Measurements from ENCODE around the gene MRGPRF. TPM values are rescaled to one million over a fixed set of nuclear protein-coding genes. Genes with fewer than 3 reads are reported as not detected.

The MRGPRF gene
- polyA plus RNA-seq, 2 of the 4 experiments (the other 2 are of a cell fraction), result 0.04 TPM; not detected in 1

- ChIA-PET POLR2A (no interaction called here), CTCF (interaction anchor here (0.6 to 2.1 kb wide), 4 partner anchors 21 to 109 kb away, joined by 3 to 6 read pairs (median 3); no protein-coding TSS in a partner anchor)
- no peaks in the 10 kb centered on the region for H3K4me1 ChIP-seq
- no peak within 1 kb of the TSS for H3K27ac ChIP-seq
- TF ChIP-seq RAD21 (conservative IDR thresholded peaks at IDR 0.05 in 1 of 2, IDR thresholded peaks at IDR 0.05 in 1 of 2), result no peak
- no peak for TF ChIP-seq MYC (IDR thresholded peaks at IDR 0.05; ENCODE audit: borderline replicate concordance, low read length)
- TF ChIP-seq HDAC2 (IDR thresholded peaks at IDR 0.05), result no peak
- TF ChIP-seq EHMT2 (IDR thresholded peaks at IDR 0.05; ENCODE audit: low read depth), result no peak
- no peak for TF ChIP-seq KDM1A (IDR thresholded peaks at IDR 0.05; ENCODE audit: low read depth)
- no peak for TF ChIP-seq PHF8 (IDR thresholded peaks at IDR 0.05; ENCODE audit: borderline replicate concordance, low read depth)
- TF ChIP-seq ZC3H11A (IDR thresholded peaks at IDR 0.05), result no peak
- TF ChIP-seq RNF2 (IDR thresholded peaks at IDR 0.05; ENCODE audit: borderline replicate concordance, low read depth), result no peak
- no peak for TF ChIP-seq BHLHE40 (IDR thresholded peaks at IDR 0.05; ENCODE audit: low read depth, low read length)
- TF ChIP-seq ZSCAN20 (CRISPR knock-in tag; IDR thresholded peaks at IDR 0.05), result no peak
- no peak for TF ChIP-seq RARB (CRISPR knock-in tag; IDR thresholded peaks at IDR 0.05)
- no peak for ATAC-seq
- 50% methylated on average over 8 of the region's 8 CpGs for WGBS (ENCODE audit: missing lambda C conversion rate)
- no peak for DNase-seq (ENCODE audit: low read depth in 1 of 2, low spot score in 1 of 2)
- H3K4me2 ChIP-seq, result no peak within 1 kb of the TSS
- FAIRE-seq, result no peak
- no peak within 1 kb of the TSS for H3K4me3 ChIP-seq
- H3K9me3 ChIP-seq, result peaks cover 20% of the 10 kb centered on the region; the same call in 1 of the 3 replicates
These were observed 32.3 kb downstream of the MRGPRF start, which contains the start of gene MRGPRD for GRCh38 chr11:68980776-68981065. Gene MRGPRD, minus strand, starts transcription at chr11:68980986. Its CDS starts 0 bp downstream, at chr11:68980986.

- DNase-seq (ENCODE audit: low read depth in 1 of 2, low spot score in 1 of 2) (no peak), FAIRE-seq (no peak), ATAC-seq (no peak)
- 79% methylated on average over 19 of the region's 33 CpGs for WGBS (ENCODE audit: missing lambda C conversion rate)
- Histone ChIP-seq H3K27ac (no peak overlapping the region), H3K4me1 (no peaks in the 10 kb centered on the region), H3K4me3 (no peak overlapping the region), H3K4me2 (no peak overlapping the region), H3K9me3 (peaks cover 14% of the 10 kb centered on the region; the same call in 1 of the 3 replicates)
- POLR2A ChIA-PET, result no interaction called here
- TF ChIP-seq CHD4 (IDR thresholded peaks at IDR 0.05; ENCODE audit: borderline replicate concordance), result no peak
- TF ChIP-seq EHF (CRISPR knock-in tag; IDR thresholded peaks at IDR 0.05), result no peak
- no peak for TF ChIP-seq REST (IDR thresholded peaks at IDR 0.05)
- no peak for TF ChIP-seq RAD21 (conservative IDR thresholded peaks at IDR 0.05 in 1 of 2, IDR thresholded peaks at IDR 0.05 in 1 of 2)
- no peak for TF ChIP-seq CHD2 (IDR thresholded peaks at IDR 0.05; ENCODE audit: low read length, partially characterized antibody)
- TF ChIP-seq E2F6 (IDR thresholded peaks at IDR 0.05; ENCODE audit: borderline replicate concordance, low read depth), result no peak
- no peak for TF ChIP-seq RARB (CRISPR knock-in tag; IDR thresholded peaks at IDR 0.05)
- TF ChIP-seq BCL3 (IDR thresholded peaks at IDR 0.05), result no peak
- TF ChIP-seq BHLHE40 (IDR thresholded peaks at IDR 0.05; ENCODE audit: low read depth, low read length), result no peak
- CTCF ChIA-PET, result interaction anchor here (0.6 to 2.1 kb wide), 5 partner anchors 12 to 109 kb away, joined by 3 to 6 read pairs (median 3); no protein-coding TSS in a partner anchor
These were observed 32.9 kb downstream of the MRGPRF start for GRCh38 chr11:68979931-68980775.
